Osteocyte (in vitro differentiated cells): ENCODE data around the gene ZNF554. TPM values are rescaled to one million over a fixed set of nuclear protein-coding genes. Genes with fewer than 3 reads are reported as not detected.

Experiments used
- DNase-seq: peaks from one replicate; pipeline ENCODE4 v3.0.0; 2021; ENCODE audit warnings: mixed read lengths; ENCODE audit not compliant: unreplicated experiment; ENCODE audit errors: extremely low spot score
- H3K27ac Mint-ChIP-seq: one replicate; pipeline ENCODE4 v1.8.0; 2021; ENCODE audit warnings: mild to moderate bottlenecking, mixed read lengths; ENCODE audit not compliant: unreplicated experiment
- H3K27me3 Mint-ChIP-seq: one replicate; pipeline ENCODE4 v1.8.0; 2021; ENCODE audit warnings: mixed read lengths; ENCODE audit not compliant: unreplicated experiment
- H3K36me3 Mint-ChIP-seq: one replicate; pipeline ENCODE4 v1.8.0; 2021; ENCODE audit warnings: mixed read lengths; ENCODE audit not compliant: unreplicated experiment
- H3K4me1 Mint-ChIP-seq: one replicate; pipeline ENCODE4 v1.8.0; 2021; ENCODE audit warnings: mixed read lengths; ENCODE audit not compliant: unreplicated experiment
- H3K4me3 Mint-ChIP-seq: one replicate; pipeline ENCODE4 v1.8.0; 2021; ENCODE audit warnings: mild to moderate bottlenecking, moderate library complexity, mixed read lengths; ENCODE audit not compliant: unreplicated experiment
- H3K9me3 Mint-ChIP-seq: one replicate; pipeline ENCODE4 v1.8.0; 2021; ENCODE audit warnings: mixed read lengths; ENCODE audit not compliant: unreplicated experiment
- total RNA-seq: library from RNA; stranded (reverse); gene quantifications from 2 replicates; pipeline ENCODE4 v1.2.1, GENCODE V29; 2021
- TF ChIP-seq, protein P1 (sequence below): fragments of 200-600 bp; sonication (generic); IDR thresholded peaks from 2 replicates; pipeline ENCODE4 v1.5.0; 2021; ENCODE audit warnings: antibody characterized with exemption, mild to moderate bottlenecking, moderate library complexity

ZNF554 gene
- total RNA-seq, 1 donor from 2014 or later, result 7.4 TPM

DNA sequence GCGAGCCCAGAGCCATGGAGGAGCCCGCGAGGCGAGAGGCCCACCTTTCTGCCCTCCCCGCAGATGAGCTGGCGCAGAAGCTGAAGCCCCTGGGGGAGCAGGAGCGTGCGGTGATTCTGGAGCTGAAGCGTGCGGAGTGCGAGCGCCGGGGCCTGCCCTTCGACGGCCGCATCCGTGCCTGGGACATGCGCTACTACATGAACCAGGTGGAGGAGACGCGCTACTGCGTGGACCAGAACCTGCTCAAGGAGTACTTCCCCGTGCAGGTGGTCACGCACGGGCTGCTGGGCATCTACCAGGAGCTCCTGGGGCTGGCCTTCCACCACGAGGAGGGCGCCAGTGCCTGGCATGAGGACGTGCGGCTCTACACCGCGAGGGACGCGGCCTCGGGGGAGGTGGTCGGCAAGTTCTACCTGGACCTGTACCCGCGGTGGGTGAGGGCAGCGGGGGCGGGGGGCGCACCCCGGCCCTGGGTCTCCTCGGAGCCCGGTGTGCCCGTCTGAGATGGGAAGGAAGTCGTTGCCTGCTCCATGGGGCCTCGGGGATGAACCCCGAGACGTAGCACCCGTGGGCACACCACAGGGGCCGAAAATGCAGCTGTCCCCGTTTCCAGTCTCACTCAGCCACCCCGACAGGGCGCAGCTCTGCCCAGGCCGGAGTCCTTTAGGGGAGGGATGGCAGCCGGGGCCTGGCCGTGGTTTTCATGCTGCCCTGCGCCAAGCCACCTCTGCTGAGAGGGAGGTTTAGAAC is 12.1 kb upstream of the ZNF554 start:
- Mint-ChIP-seq H3K27ac (no peak overlapping the region), H3K36me3 (peaks cover 7% of the 10 kb centered on the region), H3K4me3 (no peak overlapping the region), H3K9me3 (no peaks in the 10 kb centered on the region), H3K4me1 (no peaks in the 10 kb centered on the region), H3K27me3 (no peaks in the 10 kb centered on the region)
- DNase-seq, result peak; percentile 84
- TF ChIP-seq, protein P1, sequence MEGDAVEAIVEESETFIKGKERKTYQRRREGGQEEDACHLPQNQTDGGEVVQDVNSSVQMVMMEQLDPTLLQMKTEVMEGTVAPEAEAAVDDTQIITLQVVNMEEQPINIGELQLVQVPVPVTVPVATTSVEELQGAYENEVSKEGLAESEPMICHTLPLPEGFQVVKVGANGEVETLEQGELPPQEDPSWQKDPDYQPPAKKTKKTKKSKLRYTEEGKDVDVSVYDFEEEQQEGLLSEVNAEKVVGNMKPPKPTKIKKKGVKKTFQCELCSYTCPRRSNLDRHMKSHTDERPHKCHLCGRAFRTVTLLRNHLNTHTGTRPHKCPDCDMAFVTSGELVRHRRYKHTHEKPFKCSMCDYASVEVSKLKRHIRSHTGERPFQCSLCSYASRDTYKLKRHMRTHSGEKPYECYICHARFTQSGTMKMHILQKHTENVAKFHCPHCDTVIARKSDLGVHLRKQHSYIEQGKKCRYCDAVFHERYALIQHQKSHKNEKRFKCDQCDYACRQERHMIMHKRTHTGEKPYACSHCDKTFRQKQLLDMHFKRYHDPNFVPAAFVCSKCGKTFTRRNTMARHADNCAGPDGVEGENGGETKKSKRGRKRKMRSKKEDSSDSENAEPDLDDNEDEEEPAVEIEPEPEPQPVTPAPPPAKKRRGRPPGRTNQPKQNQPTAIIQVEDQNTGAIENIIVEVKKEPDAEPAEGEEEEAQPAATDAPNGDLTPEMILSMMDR, result no peak

DNA sequence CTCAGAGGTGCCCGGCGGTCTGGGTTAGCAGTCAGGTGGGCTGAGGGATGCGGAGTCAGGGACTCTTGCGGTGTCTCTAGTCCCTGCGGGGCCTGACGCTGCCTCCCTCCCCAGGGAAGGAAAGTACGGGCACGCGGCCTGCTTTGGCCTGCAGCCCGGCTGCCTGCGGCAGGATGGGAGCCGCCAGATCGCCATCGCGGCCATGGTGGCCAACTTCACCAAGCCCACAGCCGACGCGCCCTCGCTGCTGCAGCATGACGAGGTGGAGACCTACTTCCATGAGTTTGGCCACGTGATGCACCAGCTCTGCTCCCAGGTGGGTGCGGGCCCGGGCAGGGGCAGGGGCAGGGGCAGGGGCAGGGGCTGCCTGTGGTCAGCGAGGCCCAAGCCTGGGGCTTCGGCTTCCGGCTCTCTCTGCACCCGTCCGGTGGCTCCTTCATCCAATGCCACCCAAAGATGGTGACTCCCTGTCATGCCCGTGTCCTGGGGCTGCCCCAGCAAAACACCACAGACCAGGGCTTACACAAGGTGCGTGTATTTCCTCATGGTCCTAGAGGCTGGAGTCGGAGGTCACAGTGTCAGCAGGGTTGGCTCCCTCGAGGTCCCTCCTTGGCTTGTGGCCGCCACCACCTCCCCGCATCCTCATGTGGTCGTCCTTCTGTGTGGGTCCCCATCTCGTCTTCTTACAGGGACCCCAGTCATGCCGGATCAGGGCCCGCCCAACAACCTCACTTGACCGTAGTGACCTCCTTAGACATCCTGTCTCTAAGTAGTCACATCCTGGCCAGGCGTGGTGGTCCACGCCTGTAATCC is 11.3 kb upstream of the ZNF554 start:
- no peak overlapping the region for H3K27ac Mint-ChIP-seq
- H3K4me3 Mint-ChIP-seq, result no peak overlapping the region
- H3K4me1 Mint-ChIP-seq, result no peaks in the 10 kb centered on the region
- no peaks in the 10 kb centered on the region for H3K27me3 Mint-ChIP-seq
- peaks cover 5% of the 10 kb centered on the region for H3K36me3 Mint-ChIP-seq
- no peaks in the 10 kb centered on the region for H3K9me3 Mint-ChIP-seq
- peak; percentile 81 for DNase-seq
- TF ChIP-seq, protein P1, result no peak

DNA sequence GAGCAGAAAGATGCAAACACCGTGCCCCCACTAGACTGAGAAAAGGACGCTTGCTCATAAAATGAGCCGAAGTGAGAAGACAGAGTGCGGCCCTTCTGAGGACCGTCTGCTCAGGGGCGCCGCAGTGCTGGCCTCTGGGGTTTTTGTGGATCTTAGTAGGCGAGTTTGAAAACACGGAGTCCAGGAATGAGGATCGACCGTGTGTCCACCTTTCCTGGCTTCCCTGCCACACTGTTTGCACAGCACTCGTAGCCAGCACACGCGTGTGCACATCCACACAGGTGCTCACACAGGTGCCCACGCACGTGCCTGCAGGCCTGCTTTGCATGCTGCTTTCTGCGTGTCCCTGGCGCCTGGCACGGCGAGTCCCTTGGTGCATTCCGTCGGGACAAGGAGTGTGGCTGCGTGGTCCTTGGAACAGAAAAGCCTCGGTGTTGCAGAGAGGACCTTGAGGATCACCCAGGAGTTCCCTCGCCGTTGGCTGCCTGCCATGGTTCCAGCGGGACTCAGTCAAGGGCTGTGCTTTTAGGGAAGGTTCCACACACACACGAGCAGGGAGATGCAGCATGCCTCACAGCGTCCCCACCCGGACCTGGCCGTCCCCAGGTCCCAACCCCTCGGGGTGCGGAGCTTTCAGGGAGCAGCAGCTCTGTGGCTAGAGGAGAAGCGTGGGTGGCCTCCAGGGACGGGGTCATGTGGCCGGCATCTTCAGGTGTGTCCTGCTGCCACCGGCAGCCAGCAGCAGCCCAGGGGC is 10.1 kb upstream of the ZNF554 start:
- no peaks in the 10 kb centered on the region for H3K4me1 Mint-ChIP-seq
- no peaks in the 10 kb centered on the region for H3K9me3 Mint-ChIP-seq
- H3K4me3 Mint-ChIP-seq, result no peak overlapping the region
- TF ChIP-seq, protein P1, result no peak
- H3K27me3 Mint-ChIP-seq, result no peaks in the 10 kb centered on the region
- DNase-seq, result no peak
- peaks cover 3% of the 10 kb centered on the region for H3K36me3 Mint-ChIP-seq
- no peak overlapping the region for H3K27ac Mint-ChIP-seq

DNA sequence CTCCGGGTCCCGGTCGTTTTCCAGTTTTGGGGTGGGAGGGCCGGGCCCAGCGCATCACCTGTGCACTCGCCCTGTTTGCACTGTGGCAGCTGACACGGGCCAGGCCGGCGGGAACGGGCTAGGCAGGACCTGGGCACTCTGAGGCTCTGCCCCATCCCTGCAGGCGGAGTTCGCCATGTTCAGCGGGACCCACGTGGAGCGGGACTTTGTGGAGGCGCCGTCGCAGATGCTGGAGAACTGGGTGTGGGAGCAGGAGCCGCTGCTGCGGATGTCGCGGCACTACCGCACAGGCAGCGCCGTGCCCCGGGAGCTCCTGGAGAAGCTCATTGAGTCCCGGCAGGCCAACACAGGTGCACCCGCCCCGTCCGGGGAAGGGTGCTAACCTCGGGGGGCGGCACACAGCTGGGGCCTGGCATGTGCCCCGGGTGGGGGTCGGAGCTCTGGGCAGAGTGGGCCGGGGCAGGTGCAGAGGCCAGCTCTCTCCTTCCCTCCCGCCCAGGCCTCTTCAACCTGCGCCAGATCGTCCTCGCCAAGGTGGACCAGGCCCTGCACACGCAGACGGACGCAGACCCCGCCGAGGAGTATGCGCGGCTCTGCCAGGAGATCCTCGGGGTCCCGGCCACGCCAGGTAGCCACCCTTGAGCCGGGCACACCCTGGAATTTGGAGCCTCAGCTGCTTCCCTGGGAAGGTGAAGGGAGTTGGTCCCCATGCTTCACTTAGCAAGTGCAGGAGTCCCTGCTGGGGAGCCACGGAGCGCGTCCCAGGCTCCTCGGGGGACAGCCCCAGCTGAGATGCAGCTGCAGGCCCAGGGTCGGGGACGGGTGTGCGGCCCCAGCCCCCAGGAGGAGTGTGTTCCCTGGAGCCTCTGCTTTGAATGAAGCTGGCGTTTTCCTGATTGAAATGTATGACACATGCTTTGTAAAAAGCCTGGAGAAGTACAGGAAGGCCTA is 9.3 kb upstream of the ZNF554 start:
- Mint-ChIP-seq H3K27ac (no peak overlapping the region), H3K27me3 (no peaks in the 10 kb centered on the region), H3K4me1 (no peaks in the 10 kb centered on the region), H3K36me3 (peaks cover 3% of the 10 kb centered on the region), H3K4me3 (no peak overlapping the region), H3K9me3 (no peaks in the 10 kb centered on the region)
- TF ChIP-seq, protein P1, result no peak
- DNase-seq, result no peak
